ENCODE data around the gene ABCG1. TPM values are rescaled to one million over a fixed set of nuclear protein-coding genes. Genes with fewer than 3 reads are reported as not detected.

ABCG1 gene
- total RNA-seq, 2 donors from 2014 or later: 7.9 to 12.3 TPM

DNA sequence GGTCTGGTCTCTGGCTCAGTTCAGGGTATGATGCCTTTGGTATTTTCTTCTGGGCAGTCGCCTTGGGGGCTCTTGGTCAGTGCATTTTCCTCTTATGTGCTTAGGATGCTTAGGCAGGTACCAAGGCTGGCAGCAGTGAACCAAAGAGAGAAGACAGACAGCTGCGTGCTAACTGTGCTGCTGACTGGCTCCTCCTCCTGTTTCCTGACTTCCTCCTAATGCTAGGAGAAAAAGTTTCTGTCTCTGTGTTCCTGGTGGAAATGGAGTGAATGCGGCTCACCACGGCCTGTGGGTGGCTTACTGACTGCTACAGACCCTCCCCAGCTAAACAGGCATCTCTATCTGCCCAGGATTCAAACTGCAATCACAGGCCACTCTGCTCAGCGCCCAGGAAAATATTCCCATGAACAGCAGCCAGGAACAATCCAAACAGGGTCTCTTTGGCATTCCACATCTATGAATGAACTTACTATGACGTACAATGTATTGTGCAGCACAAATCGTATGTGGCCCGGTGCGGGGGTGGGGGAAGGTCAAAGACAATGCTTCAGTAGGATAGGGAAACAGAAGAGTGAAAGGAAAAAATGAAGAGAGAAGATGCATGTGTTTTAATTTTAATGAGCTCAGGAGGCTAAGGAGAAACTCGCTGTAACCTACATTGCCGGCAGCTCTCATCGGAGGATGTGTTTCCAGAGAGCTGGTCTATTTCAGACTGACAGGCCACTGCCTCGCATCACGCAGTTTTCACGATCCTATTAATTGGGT, 2.8 kb downstream of the ABCG1 start:
- H3K9me3 ChIP-seq: no peaks in the 10 kb centered on the region
- peaks cover 3% of the 10 kb centered on the region for H3K36me3 ChIP-seq
- no peaks in the 10 kb centered on the region for H3K27me3 ChIP-seq
- H3K4me3 ChIP-seq: no peak overlapping the region
- TF ChIP-seq, protein P1, sequence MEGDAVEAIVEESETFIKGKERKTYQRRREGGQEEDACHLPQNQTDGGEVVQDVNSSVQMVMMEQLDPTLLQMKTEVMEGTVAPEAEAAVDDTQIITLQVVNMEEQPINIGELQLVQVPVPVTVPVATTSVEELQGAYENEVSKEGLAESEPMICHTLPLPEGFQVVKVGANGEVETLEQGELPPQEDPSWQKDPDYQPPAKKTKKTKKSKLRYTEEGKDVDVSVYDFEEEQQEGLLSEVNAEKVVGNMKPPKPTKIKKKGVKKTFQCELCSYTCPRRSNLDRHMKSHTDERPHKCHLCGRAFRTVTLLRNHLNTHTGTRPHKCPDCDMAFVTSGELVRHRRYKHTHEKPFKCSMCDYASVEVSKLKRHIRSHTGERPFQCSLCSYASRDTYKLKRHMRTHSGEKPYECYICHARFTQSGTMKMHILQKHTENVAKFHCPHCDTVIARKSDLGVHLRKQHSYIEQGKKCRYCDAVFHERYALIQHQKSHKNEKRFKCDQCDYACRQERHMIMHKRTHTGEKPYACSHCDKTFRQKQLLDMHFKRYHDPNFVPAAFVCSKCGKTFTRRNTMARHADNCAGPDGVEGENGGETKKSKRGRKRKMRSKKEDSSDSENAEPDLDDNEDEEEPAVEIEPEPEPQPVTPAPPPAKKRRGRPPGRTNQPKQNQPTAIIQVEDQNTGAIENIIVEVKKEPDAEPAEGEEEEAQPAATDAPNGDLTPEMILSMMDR (IDR thresholded peaks at IDR 0.05): no peak
- DNase-seq (ENCODE audit: low spot score): no peak
- H3K4me1 ChIP-seq: peaks cover 0 to 32% of the 10 kb centered on the region in 2 donors
- H3K27ac ChIP-seq: peak overlapping the region; percentile 52 to 84

DNA sequence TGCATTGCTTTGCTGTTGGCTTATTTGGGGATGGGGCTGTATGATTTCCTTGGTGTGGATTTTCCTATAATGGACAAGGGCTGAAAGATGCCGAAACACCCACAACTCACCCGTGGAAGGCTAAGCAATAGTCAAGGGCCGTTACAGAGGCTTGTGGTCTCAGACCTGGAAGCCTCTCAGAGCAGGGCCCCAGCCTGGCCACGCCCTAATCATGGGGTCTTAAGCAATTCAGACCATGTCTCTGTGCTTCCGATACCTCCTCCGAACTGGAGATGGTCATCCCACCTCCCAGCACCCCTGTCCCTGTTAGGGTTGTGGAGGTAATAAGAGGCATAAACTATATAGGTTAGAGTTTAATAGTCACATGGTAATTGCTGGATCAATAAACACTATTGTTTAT, 3.4 kb downstream of the ABCG1 start:
- H3K27ac ChIP-seq: peak overlapping the region; percentile 52 to 84

DNA sequence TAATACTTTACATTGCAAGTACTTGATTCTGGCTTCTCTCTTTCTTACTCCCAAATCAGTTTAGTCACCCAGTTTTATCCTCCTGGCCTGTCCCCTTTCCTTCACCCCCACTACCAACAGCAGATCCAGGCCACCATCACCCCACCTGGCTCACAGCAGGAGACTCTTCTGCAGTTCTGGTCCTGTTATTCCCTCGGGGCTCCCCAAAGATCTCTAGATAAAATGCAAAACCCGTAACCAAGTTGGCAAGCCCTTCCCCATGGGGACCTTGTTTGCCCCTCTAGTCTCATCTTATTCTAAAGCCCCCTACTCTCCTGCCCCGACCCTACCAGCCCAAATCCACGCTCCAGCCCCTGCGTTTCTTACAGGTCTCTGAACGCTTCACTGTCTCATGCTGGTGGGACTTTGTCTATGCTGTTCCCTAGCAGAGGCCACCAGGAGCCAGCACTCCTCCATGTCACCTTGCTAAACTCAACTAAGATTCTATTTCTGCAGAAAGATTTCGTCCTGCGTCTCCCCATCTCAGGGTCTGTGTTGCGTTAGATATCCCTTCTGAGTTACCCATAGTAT, 4.0 kb downstream of the ABCG1 start:
- H3K27ac ChIP-seq: peak overlapping the region in 1 of 2 donors; percentile 84
- no peaks in the 10 kb centered on the region for H3K27me3 ChIP-seq
- H3K4me1 ChIP-seq: peaks cover 0 to 43% of the 10 kb centered on the region in 2 donors
- H3K36me3 ChIP-seq: peaks cover 3% of the 10 kb centered on the region
- TF ChIP-seq, protein P1 (IDR thresholded peaks at IDR 0.05): no peak
- no peak for DNase-seq (ENCODE audit: low spot score)
- H3K4me3 ChIP-seq: no peak overlapping the region
- H3K9me3 ChIP-seq: no peaks in the 10 kb centered on the region

More for the DNA sequence above, 3.4 kb downstream of the ABCG1 start:
- H3K36me3 ChIP-seq: peaks cover 3% of the 10 kb centered on the region
- H3K4me1 ChIP-seq: peaks cover 0 to 38% of the 10 kb centered on the region in 2 donors
- DNase-seq (ENCODE audit: low spot score): no peak
- no peaks in the 10 kb centered on the region for H3K27me3 ChIP-seq
- TF ChIP-seq, protein P1 (IDR thresholded peaks at IDR 0.05): no peak
- H3K9me3 ChIP-seq: no peaks in the 10 kb centered on the region
- no peak overlapping the region for H3K4me3 ChIP-seq

DNA sequence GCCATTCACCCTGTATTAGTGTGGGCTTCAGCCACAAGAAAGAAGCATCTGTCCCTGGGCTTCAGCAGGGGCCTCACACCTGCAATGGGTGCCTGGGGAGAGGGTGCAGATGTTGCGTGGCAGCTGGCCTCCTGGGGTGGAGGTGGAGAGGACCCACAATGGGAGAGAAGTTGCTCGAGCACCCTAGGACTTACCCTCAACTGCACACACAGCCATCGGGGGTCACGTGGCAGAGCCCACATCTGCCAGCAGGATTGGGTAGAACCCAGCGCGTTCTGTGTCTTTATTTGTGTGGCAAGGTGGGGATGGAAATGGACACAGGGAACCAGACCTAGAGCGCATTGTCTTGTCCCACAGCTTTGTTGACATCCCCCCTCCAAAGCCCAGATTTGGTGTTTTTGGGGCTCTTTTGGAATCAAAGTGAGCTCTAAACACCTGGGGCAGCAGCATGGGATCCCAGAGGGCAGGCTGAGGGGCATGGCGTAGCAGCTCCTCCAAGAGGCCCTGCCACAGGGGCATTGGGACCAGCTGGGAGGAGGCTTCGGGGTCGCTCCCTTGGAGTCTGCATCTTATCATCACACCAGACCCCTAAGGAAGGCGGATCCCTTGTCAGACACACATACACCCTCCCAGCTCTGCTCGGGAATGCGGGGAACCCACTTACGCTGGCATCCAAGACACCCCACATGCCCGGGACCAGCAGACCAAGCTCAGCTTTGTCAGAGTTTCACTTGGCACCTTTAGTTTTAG, 5.1 kb downstream of the ABCG1 start:
- Histone ChIP-seq H3K27ac (no peak overlapping the region), H3K36me3 (peaks cover 3% of the 10 kb centered on the region), H3K4me1 (peaks cover 0 to 47% of the 10 kb centered on the region in 2 donors), H3K9me3 (no peaks in the 10 kb centered on the region), H3K27me3 (no peaks in the 10 kb centered on the region), H3K4me3 (no peak overlapping the region)
- TF ChIP-seq, protein P1 (IDR thresholded peaks at IDR 0.05): no peak
- no peak for DNase-seq (ENCODE audit: low spot score)

DNA sequence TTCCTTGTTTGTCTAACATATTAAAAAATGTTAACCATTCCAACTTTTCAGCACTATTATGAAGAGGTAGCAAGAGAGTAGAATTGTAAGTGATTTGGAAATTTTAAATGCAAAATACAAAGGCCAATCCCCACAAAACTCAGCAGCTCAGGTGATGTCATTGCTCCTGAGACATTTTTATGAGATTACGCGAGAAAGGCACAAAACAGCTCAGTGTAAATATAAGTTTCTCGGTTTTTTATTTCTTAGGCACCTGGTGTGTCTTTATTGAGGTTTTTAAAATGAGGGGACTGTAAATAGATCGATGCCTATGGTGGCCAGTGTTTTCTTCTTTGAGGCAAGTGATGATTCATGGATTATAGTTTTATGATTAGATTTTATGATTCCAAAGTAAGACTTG, 6.1 kb downstream of the ABCG1 start:
- TF ChIP-seq, protein P1 (IDR thresholded peaks at IDR 0.05): no peak
- no peak for DNase-seq (ENCODE audit: low spot score)

More for the DNA sequence above, 6.1 kb downstream of the ABCG1 start:
- no peak overlapping the region for H3K4me3 ChIP-seq
- no peaks in the 10 kb centered on the region for H3K9me3 ChIP-seq
- H3K27me3 ChIP-seq: no peaks in the 10 kb centered on the region
- H3K36me3 ChIP-seq: peaks cover 3% of the 10 kb centered on the region
- no peak overlapping the region for H3K27ac ChIP-seq
- peaks cover 0 to 58% of the 10 kb centered on the region in 2 donors for H3K4me1 ChIP-seq
